ENCODE data around the gene C2orf78.

DNA sequence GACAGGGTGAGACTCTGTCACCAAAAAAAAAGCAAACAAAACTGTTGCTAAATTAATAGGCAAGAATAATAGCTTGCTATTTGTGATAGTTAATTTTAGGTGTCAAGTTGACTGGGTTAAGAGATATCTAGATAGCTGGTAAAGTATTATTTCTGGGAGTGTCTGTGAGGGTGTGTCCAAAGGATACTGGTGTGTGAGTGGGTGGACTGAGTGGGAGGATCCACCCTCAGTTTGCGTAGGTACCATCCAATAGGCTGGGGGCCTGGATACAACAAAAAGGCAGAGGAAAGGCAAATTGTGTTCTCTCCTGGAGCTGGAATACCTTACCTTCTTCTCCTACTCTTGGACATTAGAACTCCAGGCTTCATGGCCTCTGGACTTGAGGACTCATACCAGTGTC is 19.0 kb upstream of the C2orf78 start:
- TF ChIP-seq GATA1 (IDR thresholded peaks at IDR 0.05; ENCODE audit: low read depth, low read length) = no peak
- TF ChIP-seq POLR2A (IDR thresholded peaks at IDR 0.05; ENCODE audit: low read length) = no peak

Data from erythroblast (primary cell).